Gastrocnemius medialis (tissue), 4 donors: ENCODE measurements around the gene NR3C2.

Experiments used
- CTCF ChIP-seq, 5 experiments: fragments of 450-650 bp in 3 of 5; fragments of 200-600 bp in 2 of 5; sonication (generic) in 2 of 5; IDR thresholded peaks in 4 of 5; conservative IDR thresholded peaks in 1 of 5; 1 replicate in 4 of 5; 2 replicates in 1 of 5; pipeline ENCODE4 v1.5.1; 2016 to 2019; ENCODE audit warnings: antibody characterized with exemption in 5 of 5, mild to moderate bottlenecking in 3 of 5, moderate library complexity in 3 of 5
- POLR2A ChIP-seq, 2 donors: fragments of 450-650 bp; IDR thresholded peaks; one replicate each; pipeline ENCODE4 v1.6.1; 2017; ENCODE audit warnings: antibody characterized with exemption in 2 of 2, mild to moderate bottlenecking in 2 of 2, moderate library complexity in 2 of 2

DNA sequence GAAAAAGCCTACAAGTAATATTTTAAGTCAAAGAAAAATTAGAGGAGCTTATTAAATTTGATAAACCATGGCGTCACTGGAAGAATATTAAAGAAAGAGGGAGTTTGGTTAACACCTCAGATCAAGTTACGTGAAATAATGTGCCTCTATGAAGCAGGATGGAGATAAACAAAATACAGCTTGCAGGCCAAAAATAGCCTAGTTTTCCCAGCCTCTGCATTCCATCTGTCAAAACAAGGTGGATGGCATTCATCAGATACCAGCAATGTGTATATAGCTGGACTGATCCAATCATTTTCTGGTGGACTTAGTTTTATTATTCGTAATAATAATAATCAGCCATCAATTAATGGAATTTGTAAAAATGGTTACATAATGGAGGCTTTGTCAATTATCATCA, 230.7 kb downstream of the NR3C2 start:
- no peak for TF ChIP-seq POLR2A (IDR thresholded peaks at IDR 0.05)
- no peak for TF ChIP-seq CTCF (IDR thresholded peaks at IDR 0.05 in 4 of 5, conservative IDR thresholded peaks at IDR 0.05 in 1 of 5)
